SJSA1 (cell line): ENCODE measurements around the gene CCDC70. TPM values are rescaled to one million over a fixed set of nuclear protein-coding genes. Genes with fewer than 3 reads are reported as not detected.

Source experiments
- DNase-seq, 2 experiments: peaks; one replicate each; pipeline ENCODE4 v3.0.0-alpha.2; 2015 to 2020; ENCODE audit warnings: low spot score in 2 of 2, low read depth in 1 of 2
- H3K27ac ChIP-seq: fragments of 250-450 bp; sonication (Bioruptor Pico); 2 replicates; pipeline ENCODE4 v1.5.1; 2020; ENCODE audit warnings: mild to moderate bottlenecking, moderate library complexity
- H3K27me3 ChIP-seq: fragments of 250-450 bp; sonication (Bioruptor Pico); replicated peaks from 2 replicates; pipeline ENCODE4 v1.5.1; 2020; ENCODE audit warnings: mild to moderate bottlenecking, moderate library complexity
- H3K36me3 ChIP-seq: fragments of 250-450 bp; sonication (Bioruptor Pico); 2 replicates; pipeline ENCODE4 v1.5.1; 2020; ENCODE audit warnings: mild to moderate bottlenecking
- H3K4me1 ChIP-seq: fragments of 250-450 bp; sonication (Bioruptor Pico); replicated peaks from 2 replicates; pipeline ENCODE4 v1.6.1; 2021; ENCODE audit warnings: mild to moderate bottlenecking
- H3K4me3 ChIP-seq: fragments of 250-450 bp; sonication (Bioruptor Pico); 2 replicates; pipeline ENCODE4 v1.5.1; 2020; ENCODE audit warnings: mild to moderate bottlenecking
- H3K9me3 ChIP-seq: fragments of 250-450 bp; sonication (Bioruptor Pico); replicated peaks from 2 replicates; pipeline ENCODE4 v1.5.1; 2020; ENCODE audit warnings: mild to moderate bottlenecking
- total RNA-seq: library from RNA; depleted of rRNA; stranded (reverse); fragments of >200 nt; shearing (Covaris generic); gene quantifications from 2 replicates; pipeline ENCODE4 v1.2.3, GENCODE V29; 2014

The CCDC70 gene
- total RNA-seq, 1 experiment from 2014 or later: 0.58 TPM

- H3K9me3 ChIP-seq: no peaks in the 10 kb centered on the region
- H3K27ac ChIP-seq: peak overlapping the region; percentile 83
- peak; percentile 90 to 94 for DNase-seq
- peaks cover 57% of the 10 kb centered on the region for H3K4me1 ChIP-seq
- no peaks in the 10 kb centered on the region for H3K27me3 ChIP-seq
- H3K4me3 ChIP-seq: no peak overlapping the region
- no peaks in the 10 kb centered on the region for H3K36me3 ChIP-seq
These were observed 23.4 kb upstream of the CCDC70 start for GRCh38 chr13:51838240-51838846.

DNA sequence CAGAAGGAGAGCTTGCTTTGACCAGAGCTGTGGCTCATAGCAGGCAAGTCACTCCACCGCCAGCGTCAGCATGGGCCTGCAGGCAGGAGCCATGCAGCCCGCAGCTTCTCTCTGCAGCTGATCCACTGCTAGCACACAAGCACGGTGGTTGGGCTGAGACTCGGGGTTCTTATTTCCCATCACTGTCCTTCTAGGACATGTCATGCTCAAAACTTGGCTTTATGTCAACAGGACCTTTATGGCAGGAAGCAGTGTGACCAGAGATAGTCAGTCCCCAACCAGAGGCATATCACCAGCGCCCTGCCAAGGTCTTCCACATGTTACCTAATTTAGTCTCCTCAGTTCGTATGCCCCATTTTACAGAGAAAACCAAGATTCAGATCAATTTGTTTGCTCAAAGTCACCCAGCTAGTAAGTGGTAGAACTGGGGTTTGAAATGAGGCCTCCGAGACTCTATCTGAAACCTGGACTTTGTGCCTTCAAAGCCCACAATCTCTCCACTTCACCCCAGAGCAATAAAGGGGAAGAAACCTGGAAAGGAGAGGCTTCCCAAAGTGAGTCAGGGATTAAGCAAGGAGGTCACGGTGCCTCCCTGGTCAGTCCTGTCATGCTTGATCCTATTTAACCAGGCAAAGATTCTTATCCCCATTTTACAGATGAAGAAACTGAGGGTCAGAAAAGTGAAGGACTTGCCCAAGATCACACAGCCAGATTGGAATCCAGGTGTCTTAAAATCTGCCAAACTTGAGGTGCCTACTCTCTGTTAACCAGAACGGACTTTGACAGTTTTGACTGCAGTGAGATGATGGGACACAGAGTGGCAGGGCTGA is 21.8 kb upstream of the CCDC70 start:
- Histone ChIP-seq H3K9me3 (no peaks in the 10 kb centered on the region), H3K4me1 (peaks cover 58% of the 10 kb centered on the region), H3K27ac (no peak overlapping the region), H3K27me3 (no peaks in the 10 kb centered on the region), H3K4me3 (no peak overlapping the region), H3K36me3 (no peaks in the 10 kb centered on the region)
- no peak for DNase-seq

DNA sequence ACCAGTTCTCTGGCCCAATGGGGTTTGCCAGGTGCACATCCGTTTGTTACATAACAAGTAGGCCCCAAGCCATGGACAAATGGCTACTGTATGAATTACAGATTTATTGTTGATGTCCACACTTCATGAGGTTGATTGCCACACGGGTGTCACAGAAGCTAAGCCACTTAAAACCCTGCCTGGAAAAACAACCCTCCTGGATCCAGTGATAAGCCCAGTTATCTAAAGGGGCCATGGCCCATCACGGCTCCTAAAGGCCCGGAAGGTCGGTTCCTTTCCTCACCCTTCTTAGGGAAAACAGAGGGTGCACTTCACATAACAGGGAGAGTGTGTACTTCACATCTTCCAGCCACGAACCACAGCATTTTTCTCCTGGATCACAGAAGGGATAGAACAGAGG is 20.9 kb upstream of the CCDC70 start:
- no peak for DNase-seq
- Histone ChIP-seq H3K36me3 (no peaks in the 10 kb centered on the region), H3K4me1 (peaks cover 58% of the 10 kb centered on the region), H3K27ac (no peak overlapping the region), H3K9me3 (no peaks in the 10 kb centered on the region), H3K27me3 (no peaks in the 10 kb centered on the region), H3K4me3 (no peak overlapping the region)

DNA sequence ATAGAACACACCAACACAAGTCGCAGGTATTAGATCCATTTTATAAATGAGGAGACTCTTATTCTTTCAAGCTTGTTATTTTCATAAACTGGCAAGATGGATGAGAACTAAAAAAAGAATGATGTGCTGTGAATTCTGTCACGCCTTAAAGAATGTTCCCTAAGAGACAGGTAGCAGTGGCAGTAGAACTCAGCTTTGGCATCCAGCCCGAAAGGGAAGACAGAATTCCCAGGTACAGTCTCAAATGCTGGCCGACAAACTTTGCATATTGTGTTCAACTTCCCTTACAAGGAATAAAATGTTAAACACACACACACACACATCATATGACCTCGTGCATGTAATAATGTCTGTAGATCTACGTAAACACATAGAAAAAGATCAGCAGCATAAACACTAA is 20.0 kb upstream of the CCDC70 start:
- Histone ChIP-seq H3K4me1 (peaks cover 58% of the 10 kb centered on the region), H3K27me3 (no peaks in the 10 kb centered on the region), H3K4me3 (no peak overlapping the region), H3K9me3 (no peaks in the 10 kb centered on the region), H3K27ac (no peak overlapping the region), H3K36me3 (no peaks in the 10 kb centered on the region)
- no peak for DNase-seq

DNA sequence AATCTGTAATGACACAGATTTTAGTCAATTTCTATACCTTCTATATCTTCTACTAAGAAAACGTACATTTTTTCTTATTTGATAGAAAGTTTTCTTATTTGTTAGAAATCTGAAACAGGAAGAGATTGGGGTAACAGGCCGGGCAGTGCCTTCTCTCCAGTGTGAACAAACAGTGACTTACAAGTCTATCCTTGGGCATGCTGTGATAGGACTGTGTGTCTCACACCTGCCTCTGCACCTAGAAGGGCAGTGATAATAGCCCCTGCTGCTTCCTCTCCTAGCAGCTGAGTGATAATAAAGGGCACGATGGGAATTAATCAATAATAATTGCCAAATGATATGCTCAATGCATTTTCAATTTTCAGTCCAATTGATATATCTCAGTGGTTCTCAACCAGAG is 18.2 kb upstream of the CCDC70 start:
- no peaks in the 10 kb centered on the region for H3K9me3 ChIP-seq
- H3K27ac ChIP-seq: no peak overlapping the region
- H3K4me1 ChIP-seq: peaks cover 58% of the 10 kb centered on the region
- H3K27me3 ChIP-seq: no peaks in the 10 kb centered on the region
- H3K36me3 ChIP-seq: no peaks in the 10 kb centered on the region
- DNase-seq: no peak
- no peak overlapping the region for H3K4me3 ChIP-seq

- DNase-seq: peak; percentile 65 to 74
- H3K4me1 ChIP-seq: peaks cover 57% of the 10 kb centered on the region
- peak within 1 kb of the TSS; percentile 84 for H3K27ac ChIP-seq
- H3K36me3 ChIP-seq: no peaks in the 10 kb centered on the region
- no peaks in the 10 kb centered on the region for H3K9me3 ChIP-seq
- H3K27me3 ChIP-seq: no peaks in the 10 kb centered on the region
- peak within 1 kb of the TSS; percentile 29 for H3K4me3 ChIP-seq
These were observed 16.8 kb upstream of the CCDC70 start, which contains the start of gene TMEM272 for GRCh38 chr13:51844862-51845573. TMEM272 (minus strand) TSS chr13:51845177; CDS start chr13:51838530, 6,647 bp downstream.

GRCh38 chr13:51845574-51846318 is 16.0 kb upstream of the CCDC70 start:
- Histone ChIP-seq H3K4me1 (peaks cover 57% of the 10 kb centered on the region), H3K4me3 (no peak overlapping the region), H3K9me3 (no peaks in the 10 kb centered on the region), H3K36me3 (no peaks in the 10 kb centered on the region), H3K27me3 (no peaks in the 10 kb centered on the region), H3K27ac (peak overlapping the region; percentile 84)
- DNase-seq: peak; percentile 81 to 89

DNA sequence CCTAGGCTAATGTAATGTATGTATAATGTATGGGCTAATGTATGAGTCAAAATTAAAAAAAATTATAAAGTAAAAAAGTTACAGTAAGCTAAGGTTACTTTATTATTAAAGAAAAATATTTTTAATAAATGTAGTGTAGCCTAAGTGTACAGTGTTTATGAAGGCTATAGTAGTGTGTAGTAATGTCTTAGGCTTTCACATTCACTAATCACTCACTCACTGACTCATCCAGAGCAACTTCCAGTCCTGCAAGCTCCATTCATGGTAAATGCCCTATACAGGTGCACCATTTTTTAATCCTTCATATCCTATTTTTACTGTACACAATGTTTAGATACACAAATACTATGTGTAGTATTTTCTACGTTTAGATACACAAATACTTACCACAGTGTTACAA is 15.0 kb upstream of the CCDC70 start:
- no peak overlapping the region for H3K4me3 ChIP-seq
- no peak for DNase-seq
- H3K4me1 ChIP-seq: peaks cover 57% of the 10 kb centered on the region
- no peaks in the 10 kb centered on the region for H3K36me3 ChIP-seq
- no peaks in the 10 kb centered on the region for H3K9me3 ChIP-seq
- no peaks in the 10 kb centered on the region for H3K27me3 ChIP-seq
- peak overlapping the region; percentile 74 for H3K27ac ChIP-seq

GRCh38 chr13:51848674-51849073 is 13.1 kb upstream of the CCDC70 start:
- Histone ChIP-seq H3K36me3 (no peaks in the 10 kb centered on the region), H3K9me3 (no peaks in the 10 kb centered on the region), H3K27ac (peak overlapping the region; percentile 69), H3K27me3 (no peaks in the 10 kb centered on the region), H3K4me1 (peaks cover 57% of the 10 kb centered on the region), H3K4me3 (no peak overlapping the region)
- peak in 1 of 2 experiments; percentile 87 for DNase-seq

- Histone ChIP-seq H3K4me1 (peaks cover 54% of the 10 kb centered on the region), H3K36me3 (no peaks in the 10 kb centered on the region), H3K27me3 (no peaks in the 10 kb centered on the region), H3K9me3 (no peaks in the 10 kb centered on the region), H3K4me3 (no peak overlapping the region), H3K27ac (peak overlapping the region; percentile 69)
- DNase-seq: peak; percentile 44 to 68
These were observed 12.3 kb upstream of the CCDC70 start for GRCh38 chr13:51849145-51850101.

DNA sequence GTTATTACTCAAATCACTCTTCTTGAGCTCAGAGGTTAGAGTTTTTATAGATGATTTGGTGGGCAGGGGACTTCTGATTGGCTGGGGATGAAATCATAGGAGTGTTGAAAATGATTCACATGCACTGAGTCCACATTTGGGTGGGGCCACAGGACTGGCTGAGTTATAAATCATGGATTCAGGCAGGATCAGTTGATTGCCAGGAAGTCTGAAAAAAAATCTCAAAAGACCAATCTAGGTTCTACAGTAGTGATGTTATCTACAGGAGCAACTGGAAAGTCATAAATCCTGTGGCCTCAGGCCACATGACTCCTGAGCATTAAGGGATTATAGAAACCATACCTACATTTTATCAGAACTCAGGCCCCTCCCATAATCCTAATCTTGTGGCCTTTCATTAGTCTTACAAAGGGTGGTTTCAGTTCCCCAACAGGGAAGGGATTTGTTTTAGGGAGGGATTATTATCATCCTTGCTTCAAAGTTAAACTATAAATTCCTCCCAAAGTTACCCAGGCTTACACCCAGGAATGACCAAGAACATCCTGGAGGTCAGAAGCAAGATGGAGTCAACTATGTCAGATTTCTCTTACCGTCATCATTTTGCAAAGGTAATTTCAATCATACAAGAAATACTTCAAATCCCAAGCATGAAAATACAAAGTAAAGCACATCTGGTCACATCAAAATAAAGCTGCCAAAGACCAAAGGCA is 5.6 kb upstream of the CCDC70 start:
- H3K27me3 ChIP-seq: no peaks in the 10 kb centered on the region
- H3K4me3 ChIP-seq: no peak overlapping the region
- no peak overlapping the region for H3K27ac ChIP-seq
- H3K4me1 ChIP-seq: peaks cover 1% of the 10 kb centered on the region
- DNase-seq: no peak
- H3K9me3 ChIP-seq: no peaks in the 10 kb centered on the region
- no peaks in the 10 kb centered on the region for H3K36me3 ChIP-seq

DNA sequence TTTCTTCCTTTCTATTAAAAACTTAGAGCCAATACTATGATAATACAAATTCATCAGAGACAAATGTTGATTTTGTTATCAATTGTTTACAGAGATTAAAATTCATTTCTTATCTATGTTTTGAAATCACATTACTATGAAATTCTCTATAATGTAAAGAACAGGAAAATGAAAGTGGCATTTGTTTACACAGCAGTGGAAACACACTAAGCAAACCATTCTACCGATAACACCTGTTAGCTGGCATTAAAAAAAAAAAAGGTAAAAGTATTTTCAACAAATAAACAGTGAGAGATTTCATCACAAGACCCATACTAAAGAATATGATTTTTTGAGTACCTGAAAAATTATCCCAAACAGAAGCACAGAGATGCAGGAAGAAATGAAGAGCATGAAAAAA is 4.8 kb upstream of the CCDC70 start:
- no peak overlapping the region for H3K4me3 ChIP-seq
- no peak overlapping the region for H3K27ac ChIP-seq
- DNase-seq: no peak
- no peaks in the 10 kb centered on the region for H3K27me3 ChIP-seq
- peaks cover 9% of the 10 kb centered on the region for H3K4me1 ChIP-seq
- no peaks in the 10 kb centered on the region for H3K9me3 ChIP-seq
- H3K36me3 ChIP-seq: no peaks in the 10 kb centered on the region
